ENCODE results near the gene SEC23A. TPM values are rescaled to one million over a fixed set of nuclear protein-coding genes. Genes with fewer than 3 reads are reported as not detected.
A peak's percentile ranks its signal among the peaks of the same experiment; 100 is the strongest.

The SEC23A gene
- total RNA-seq, 4 donors from 2014 or later, result 88.6 to 290 (median 162) TPM

GRCh38 chr14:39036760-39037159 is 66.3 kb downstream of the SEC23A start:
- DNase-seq, result no peak
- Histone ChIP-seq H3K4me3 (no peak overlapping the region), H3K4me1 (no peaks in the 10 kb centered on the region), H3K27ac (no peak overlapping the region), H3K27me3 (no peaks in the 10 kb centered on the region), H3K36me3 (peaks cover 0 to 81% (median 33%) of the 10 kb centered on the region in 4 donors), H3K9me3 (no peaks in the 10 kb centered on the region)
- no peak for TF ChIP-seq EP300 (IDR thresholded peaks at IDR 0.05; ENCODE audit: low read depth)
- WGBS, 2 donors (ENCODE audit: low coverage in 1 of 2), result 95 to 98% methylated on average over 5 of the region's 5 CpGs
- intact Hi-C loops (cut with DNase I; ENCODE audit: low total_unique reads), result no loop called here
- in situ Hi-C loops (cut with MboI; ENCODE audit: low pct_ligation_motif_present in 1 of 4, low pct_unique_long_range_greater_than_20kb in 1 of 4, low sequenced_read_pairs in 3 of 4), result no loop called here

GRCh38 chr14:39035336-39035735 is 67.7 kb downstream of the SEC23A start:
- intact Hi-C loops (cut with DNase I; ENCODE audit: low total_unique reads), result no loop called here
- Histone ChIP-seq H3K4me3 (no peak overlapping the region), H3K27ac (no peak overlapping the region), H3K4me1 (no peaks in the 10 kb centered on the region), H3K9me3 (no peaks in the 10 kb centered on the region), H3K36me3 (peaks cover 0 to 84% (median 32%) of the 10 kb centered on the region in 4 donors), H3K27me3 (no peaks in the 10 kb centered on the region)
- in situ Hi-C loops (cut with MboI; ENCODE audit: low pct_ligation_motif_present in 1 of 4, low pct_unique_long_range_greater_than_20kb in 1 of 4, low sequenced_read_pairs in 3 of 4), result no loop called here
- TF ChIP-seq CTCF (IDR thresholded peaks at IDR 0.05) (no peak), EP300 (IDR thresholded peaks at IDR 0.05; ENCODE audit: low read depth) (no peak), POLR2A (IDR thresholded peaks at IDR 0.05) (no peak), POLR2AphosphoS5 (IDR thresholded peaks at IDR 0.05) (no peak)
- no peak for DNase-seq

GRCh38 chr14:39034481-39035296 is 68.3 kb downstream of the SEC23A start:
- H3K4me3 ChIP-seq, result no peak overlapping the region
- no peak overlapping the region for H3K27ac ChIP-seq
- peak in 3 of 5 experiments; percentile 11 to 25 (median 14) for TF ChIP-seq CTCF (IDR thresholded peaks at IDR 0.05)
- no peak for TF ChIP-seq POLR2AphosphoS5 (IDR thresholded peaks at IDR 0.05)
- no peaks in the 10 kb centered on the region for H3K9me3 ChIP-seq
- 61 to 64% methylated on average over 3 of the region's 3 CpGs for WGBS, 2 donors (ENCODE audit: low coverage in 1 of 2)
- in situ Hi-C loops (cut with MboI; ENCODE audit: low pct_ligation_motif_present in 1 of 4, low pct_unique_long_range_greater_than_20kb in 1 of 4, low sequenced_read_pairs in 3 of 4), result no loop called here
- H3K4me1 ChIP-seq, result no peaks in the 10 kb centered on the region
- DNase-seq, result no peak
- H3K27me3 ChIP-seq, result no peaks in the 10 kb centered on the region
- intact Hi-C loops (cut with DNase I; ENCODE audit: low total_unique reads), result no loop called here
- H3K36me3 ChIP-seq, result peaks cover 0 to 80% (median 33%) of the 10 kb centered on the region in 4 donors

GRCh38 chr14:39033371-39033770 is 69.7 kb downstream of the SEC23A start:
- H3K36me3 ChIP-seq, result peaks cover 0 to 67% (median 27%) of the 10 kb centered on the region in 4 donors
- TF ChIP-seq POLR2AphosphoS5 (IDR thresholded peaks at IDR 0.05) (no peak), EP300 (IDR thresholded peaks at IDR 0.05; ENCODE audit: low read depth) (no peak), POLR2A (IDR thresholded peaks at IDR 0.05) (no peak)
- DNase-seq, result no peak
- 84 to 90% methylated on average over 4 of the region's 4 CpGs for WGBS, 2 donors (ENCODE audit: low coverage in 1 of 2)
- H3K4me1 ChIP-seq, result no peaks in the 10 kb centered on the region
- no peak overlapping the region for H3K27ac ChIP-seq
- no peaks in the 10 kb centered on the region for H3K9me3 ChIP-seq
- intact Hi-C loops (cut with DNase I; ENCODE audit: low total_unique reads), result no loop called here
- H3K27me3 ChIP-seq, result no peaks in the 10 kb centered on the region
- H3K4me3 ChIP-seq, result no peak overlapping the region
- in situ Hi-C loops (cut with MboI; ENCODE audit: low pct_ligation_motif_present in 1 of 4, low pct_unique_long_range_greater_than_20kb in 1 of 4, low sequenced_read_pairs in 3 of 4), result no loop called here

GRCh38 chr14:39030209-39030608 is 72.8 kb downstream of the SEC23A start:
- 95 to 100% methylated on average over 1 to 10 of the region's 10 CpGs for WGBS, 2 donors (ENCODE audit: low coverage in 1 of 2)
- no peak for DNase-seq
- intact Hi-C loops (cut with DNase I; ENCODE audit: low total_unique reads), result no loop called here
- H3K4me1 ChIP-seq, result peaks cover 0 to 15% (median 9%) of the 10 kb centered on the region in 4 donors
- H3K27me3 ChIP-seq, result no peaks in the 10 kb centered on the region
- in situ Hi-C loops (cut with MboI; ENCODE audit: low pct_ligation_motif_present in 1 of 4, low pct_unique_long_range_greater_than_20kb in 1 of 4, low sequenced_read_pairs in 3 of 4), result no loop called here
- H3K4me3 ChIP-seq, result no peak overlapping the region
- TF ChIP-seq EP300 (IDR thresholded peaks at IDR 0.05; ENCODE audit: low read depth) (no peak), CTCF (IDR thresholded peaks at IDR 0.05) (no peak), POLR2A (IDR thresholded peaks at IDR 0.05) (no peak), POLR2AphosphoS5 (IDR thresholded peaks at IDR 0.05) (no peak)
- H3K36me3 ChIP-seq, result peaks cover 0 to 37% (median 17%) of the 10 kb centered on the region in 4 donors
- H3K9me3 ChIP-seq, result no peaks in the 10 kb centered on the region
- no peak overlapping the region for H3K27ac ChIP-seq
